DMS 273 (cell line): Measurements from ENCODE around the gene C4orf50.

Source experiments
- DNase-seq: peaks from one replicate; lab custom pipeline; 2025; ENCODE audit not compliant: unreplicated experiment; lab: John Stamatoyannopoulos, UW

C4orf50 gene

DNA sequence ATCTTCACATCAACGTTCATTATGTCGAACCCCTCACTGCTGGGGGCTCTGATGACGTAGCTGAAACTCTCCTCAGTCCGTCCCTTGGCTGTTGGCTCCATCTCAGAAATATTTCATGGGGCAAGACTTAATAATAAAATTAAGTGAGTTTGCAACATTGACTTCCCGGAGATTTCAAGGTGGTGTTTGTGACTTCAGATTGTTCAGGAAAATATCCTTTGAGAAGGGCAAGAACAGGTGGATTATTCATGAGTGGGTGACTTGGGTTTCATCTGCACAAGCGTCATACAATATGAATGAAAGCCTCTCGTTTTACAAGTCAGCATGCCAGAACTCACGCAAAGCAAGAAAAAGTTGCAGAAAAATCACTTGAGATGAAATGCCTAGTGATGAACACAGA, at the start of gene C4orf50:
TSS of gene C4orf50 (minus strand) at position 101 of the 400 bp plus-strand sequence.
- no peak for DNase-seq

DNA sequence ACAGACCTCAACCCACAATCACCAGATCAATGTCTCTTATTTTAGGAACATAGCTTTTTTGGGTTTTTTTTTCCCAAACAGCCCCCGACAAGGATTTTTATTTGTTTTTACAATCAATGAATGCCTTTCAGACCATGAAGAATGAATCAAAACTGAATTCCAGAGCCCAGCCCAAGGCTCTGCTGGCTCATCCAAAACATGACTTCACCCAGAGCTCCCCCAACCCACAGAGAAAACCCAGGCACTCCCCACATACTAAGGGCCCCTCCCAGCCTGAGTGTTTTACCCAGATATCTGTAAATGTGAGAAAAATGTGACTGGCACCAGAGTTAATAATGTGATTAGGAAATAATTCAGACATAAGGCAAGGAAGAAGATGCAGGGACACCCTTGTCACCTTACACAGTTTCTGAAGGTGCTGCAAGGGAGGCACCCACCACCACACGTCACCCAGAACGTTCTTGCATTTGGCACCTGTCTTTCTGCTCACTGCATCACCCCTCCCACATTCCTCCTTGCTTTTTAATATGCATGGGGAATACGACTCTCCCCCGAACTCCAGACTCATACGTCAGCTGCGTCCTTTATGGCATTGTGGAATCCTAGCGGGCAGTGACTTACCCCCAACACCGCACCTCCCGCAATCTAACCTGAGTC, 47.8 kb upstream of the C4orf50 start:
- DNase-seq, result no peak

DNA sequence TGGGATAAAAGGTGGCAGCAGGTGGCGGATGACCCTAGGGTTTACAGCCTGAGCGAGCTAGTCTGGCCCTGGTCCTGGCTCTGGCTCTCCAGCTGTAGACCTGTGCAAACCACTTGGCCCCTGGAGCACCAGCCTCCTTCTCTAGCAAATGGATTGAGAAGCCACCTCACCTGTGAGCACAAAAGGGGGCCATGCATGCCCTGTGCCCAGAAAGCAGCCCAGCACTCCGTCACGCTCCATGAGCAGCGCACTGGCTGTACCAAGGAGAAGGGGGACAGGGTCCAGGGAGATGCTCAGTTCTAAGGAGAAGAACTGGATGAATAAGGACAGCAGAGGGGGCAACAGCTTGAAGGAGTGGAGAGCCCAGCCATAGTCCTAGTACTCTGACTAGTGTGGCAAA, 46.9 kb upstream of the C4orf50 start:
- no peak for DNase-seq

DNA sequence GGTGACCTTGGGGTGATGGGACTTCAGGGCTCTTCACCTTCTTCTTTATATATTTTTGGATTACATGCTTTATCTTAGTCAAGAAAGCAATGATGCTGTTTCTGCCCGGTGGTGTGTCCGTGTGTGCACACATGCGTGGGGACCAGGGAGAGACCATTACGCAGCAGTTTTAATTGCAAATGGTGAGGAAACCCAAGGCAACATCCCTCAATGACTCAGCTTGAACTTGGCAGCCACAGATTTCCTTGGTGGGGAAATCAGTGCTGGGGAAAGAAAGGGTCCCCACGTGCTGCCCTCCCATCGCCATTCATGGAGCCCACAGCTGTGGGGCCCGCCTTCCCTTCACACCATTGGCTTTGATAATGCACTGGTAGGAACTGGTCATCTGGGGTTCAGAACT, 46.2 kb upstream of the C4orf50 start:
- DNase-seq, result no peak

DNA sequence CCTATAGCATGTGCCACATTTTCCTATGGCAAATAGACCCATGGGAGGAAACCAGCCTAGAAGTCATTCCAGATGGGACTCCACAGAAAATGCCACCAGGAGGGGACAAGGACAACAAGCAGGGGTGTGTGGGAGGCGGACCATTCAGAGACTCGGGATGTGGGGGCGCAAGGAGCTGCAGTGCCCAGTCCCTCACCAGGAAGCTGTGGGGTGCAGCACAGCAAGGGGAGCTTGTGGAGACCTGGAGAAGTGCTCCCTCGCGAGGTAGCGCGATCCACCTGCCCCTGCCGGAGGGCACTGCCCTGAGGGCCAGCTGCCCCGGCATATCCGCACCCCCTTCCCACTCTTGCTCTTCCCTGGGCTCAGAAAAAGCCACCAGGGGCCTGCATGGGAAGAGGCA, 45.5 kb upstream of the C4orf50 start:
- DNase-seq, result no peak

DNA sequence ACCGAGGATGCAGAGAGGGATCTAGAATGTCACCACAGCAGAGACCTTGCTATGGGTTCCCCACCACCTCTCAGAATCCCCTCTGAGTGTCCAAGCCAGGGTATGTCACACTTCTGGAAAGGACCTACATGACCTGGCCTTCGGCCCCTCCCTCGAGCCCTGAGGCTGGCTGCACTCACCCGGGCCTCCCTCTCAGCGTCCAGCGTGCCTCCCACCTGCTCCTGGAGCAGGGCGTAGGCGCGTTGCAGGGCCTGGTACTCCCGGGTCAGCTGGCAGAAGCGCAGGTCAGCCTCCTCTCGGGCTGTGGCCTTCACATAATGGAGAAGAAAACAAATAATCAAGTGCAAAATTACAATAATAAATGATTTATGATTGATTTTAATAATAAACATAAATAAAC, 43.9 kb upstream of the C4orf50 start:
- DNase-seq, result no peak

DNA sequence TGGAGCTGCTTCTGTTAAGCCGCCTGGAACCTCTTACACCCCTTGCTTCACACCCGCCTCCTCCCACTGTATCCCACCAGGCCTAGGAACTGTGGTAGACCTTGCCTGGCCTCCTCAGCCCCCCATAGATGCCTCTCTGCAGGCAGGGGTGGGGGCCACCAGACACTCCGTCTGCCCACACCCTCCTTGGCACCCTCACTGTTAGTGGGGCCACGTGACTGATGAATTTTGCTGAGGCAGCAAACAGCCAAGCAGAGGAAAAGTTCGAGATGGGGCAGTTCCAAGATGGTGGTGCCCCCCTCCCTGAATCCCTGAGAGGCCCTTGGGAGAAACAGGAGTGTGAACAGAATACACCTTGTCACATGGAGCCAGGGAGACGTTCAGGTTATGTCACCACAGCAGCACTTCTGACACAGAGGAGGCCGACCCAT, 41.2 kb upstream of the C4orf50 start:
- DNase-seq, result no peak

DNA sequence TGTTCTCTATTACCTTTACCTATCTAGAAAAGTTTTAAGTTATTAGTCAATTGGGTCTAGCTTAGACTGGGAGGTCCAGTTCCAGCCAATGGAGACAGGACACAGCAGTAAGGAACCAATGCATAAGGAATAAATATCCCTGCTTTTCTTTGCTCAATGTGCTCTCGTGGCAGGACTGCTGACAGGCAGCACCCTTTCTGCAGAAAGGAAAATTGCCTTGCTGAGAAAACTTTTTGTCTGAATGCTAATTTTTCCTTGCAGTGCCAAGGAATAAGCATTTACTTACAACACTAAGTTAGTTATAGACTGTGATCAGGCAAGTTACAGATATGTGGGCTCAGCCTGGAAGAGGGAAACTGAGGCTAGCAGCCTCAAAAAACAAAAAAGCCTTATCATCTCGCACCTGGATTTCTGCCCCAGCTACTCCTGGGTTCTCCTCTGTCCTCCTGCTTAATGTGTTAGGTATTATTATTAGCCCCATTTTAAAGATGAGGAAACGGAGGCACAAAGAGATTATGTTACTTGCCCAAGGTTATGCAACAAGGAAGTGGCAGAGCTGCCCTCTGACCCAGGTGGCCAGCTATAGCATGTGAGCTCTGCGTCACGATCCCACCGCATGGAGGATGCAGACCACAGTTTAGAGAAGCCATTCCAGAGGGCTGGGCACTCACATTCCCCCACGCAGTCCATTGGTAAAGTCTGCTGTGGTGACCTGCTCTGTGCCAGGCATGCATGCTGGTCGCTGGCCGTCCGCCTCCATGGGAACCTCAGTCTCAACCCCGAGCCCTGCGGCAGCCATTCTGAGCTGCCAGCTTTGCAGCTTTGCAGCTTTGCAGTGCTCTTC, 40.5 kb upstream of the C4orf50 start:
- peak; percentile 6 for DNase-seq

DNA sequence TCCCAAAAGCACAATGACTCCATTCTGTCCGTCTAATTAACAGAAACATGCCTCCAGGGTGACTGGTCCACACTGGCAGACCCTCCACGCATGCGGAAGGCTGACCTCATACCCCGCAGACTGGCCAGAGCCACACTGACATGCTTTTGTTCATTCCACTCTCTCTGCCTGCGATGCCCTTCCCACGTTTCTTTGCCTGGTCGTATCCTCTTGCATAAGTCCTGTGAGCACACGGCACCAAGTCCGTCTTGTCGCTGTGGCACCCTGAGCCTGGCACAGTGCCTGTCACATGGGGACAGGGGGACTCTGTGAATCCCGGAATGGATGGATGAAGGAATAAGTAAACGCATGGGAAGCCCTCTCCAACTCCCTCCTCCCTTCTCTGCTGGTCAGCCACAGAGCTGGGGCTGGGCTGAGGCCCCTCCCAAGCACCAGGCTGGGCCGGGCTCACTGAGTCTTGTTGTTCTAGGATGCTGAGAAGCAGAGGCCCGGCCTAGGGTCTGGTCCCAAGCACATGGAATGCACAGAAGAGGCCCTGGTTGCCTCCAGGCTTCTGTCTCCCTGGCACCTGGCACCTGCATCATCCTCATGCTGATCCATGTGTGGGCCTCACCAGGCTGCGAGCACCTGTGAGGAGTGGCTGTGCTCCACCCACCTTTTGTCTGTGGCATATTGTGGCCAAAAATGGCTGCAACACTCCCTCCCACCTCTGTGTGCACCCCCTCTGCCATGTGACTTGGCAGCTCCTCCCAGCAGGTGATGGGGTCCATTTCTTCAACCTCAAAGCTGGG, 38.9 kb upstream of the C4orf50 start:
- no peak for DNase-seq

DNA sequence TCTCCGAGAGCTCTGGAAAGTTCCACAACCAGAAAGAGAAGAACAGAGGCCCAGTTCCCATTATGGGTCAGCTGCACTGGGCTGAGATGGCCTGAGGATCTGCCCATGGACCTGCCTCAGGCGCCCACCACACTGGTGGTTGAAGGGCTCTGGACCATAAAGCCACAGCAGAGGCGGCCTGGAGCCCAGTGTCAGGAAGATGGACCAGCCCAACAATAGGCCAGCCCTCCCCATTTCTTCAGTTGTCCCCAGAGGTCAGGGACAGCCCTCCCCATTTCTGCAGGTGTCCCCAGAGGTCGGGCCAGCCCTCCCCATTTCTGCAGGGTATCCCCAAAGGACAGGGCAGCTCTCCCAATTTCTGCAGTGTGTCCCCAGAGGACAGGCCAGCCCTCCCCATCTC, 37.2 kb upstream of the C4orf50 start:
- no peak for DNase-seq

DNA sequence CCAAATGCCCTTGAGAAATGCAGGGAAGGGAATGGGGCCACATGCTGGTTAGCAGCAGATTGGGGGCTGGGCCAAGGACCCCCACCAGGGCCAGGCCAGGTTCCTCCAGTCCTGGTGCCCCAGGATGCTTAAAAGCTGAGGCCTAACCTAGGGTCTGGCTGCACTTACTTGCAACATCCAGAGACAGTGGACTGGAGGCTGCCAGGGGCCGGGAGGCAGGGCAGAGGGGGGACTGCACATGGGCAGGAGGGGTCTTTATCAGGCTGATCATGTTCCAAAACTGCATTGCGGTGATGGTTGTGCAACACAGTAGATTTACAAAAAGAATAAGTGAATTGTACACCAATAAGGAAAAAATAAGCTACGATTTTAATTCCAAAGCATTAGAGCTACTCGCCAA, 36.8 kb upstream of the C4orf50 start:
- DNase-seq, result no peak

DNA sequence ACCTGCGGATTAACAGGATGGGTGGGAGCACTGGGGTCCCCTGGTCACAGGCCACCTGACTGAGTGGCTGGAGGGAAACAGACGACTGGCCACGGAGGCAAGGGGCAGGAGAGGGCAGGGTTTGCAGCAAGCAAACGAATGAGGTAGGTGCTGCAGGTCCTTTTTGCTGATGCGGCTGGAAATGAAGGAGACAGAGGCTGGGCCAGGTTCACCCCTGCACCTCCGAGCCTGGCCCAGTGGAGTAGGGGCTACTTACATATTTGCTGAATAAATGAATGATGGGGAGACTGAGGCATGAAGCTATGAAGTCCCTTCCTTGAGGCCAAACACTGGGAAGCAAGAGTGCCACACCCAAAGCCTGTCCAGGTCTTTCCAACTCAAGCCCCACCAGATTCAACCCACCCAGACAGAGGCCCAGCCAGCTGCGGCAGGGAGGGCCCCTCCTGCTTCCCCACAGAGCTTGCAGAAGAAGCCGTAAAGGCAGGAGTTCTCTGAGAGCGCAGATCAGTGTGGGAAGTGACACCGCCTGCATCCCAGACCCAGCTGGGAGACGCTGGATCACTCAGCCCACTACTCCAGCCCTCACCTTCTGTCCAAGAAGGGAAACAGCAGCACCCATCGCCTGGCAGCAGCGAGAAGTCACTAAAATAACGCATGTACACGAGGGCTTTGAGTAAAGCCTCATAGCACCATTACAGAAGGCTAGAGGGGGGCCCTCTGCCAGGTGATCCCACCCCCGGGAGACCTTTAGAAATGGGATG, 36.1 kb upstream of the C4orf50 start:
- no peak for DNase-seq

DNA sequence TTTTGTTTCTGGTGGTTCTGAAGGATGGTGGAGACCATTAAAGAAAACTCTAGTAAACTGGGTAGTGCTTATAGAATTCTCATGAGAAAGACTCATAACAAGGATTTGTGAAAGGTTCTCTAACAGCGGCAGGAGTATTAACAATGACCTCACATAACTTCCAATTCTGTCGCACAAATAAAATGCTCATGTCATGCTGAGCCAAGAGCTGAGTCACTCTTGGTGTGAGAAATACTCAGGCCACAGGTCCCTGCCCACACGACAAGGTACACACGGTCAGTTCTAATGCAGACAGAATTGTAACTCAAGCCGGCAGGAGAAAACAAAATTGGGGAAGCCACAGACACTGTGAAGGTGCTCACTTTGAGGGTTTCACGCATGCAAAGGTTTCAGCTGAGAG, 34.4 kb upstream of the C4orf50 start:
- no peak for DNase-seq

DNA sequence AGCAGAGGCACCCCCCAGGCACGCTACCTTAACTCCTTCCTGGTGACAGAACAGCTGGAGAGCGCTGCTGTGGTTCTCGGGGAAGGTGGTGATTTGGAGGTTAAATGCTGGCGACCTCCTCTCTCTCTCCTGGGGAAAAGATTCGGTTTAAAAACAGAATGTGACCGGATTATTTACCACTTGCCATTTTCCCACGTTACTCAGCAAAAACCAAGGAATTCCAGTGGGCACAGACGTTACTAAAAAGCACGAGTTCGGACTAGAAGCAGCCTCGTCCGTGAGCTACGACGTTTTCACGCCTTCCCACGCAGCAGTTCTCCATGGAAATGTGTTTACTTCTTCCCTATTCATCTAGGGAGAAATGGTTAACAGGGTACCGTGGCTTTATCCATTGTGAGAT, 32.3 kb upstream of the C4orf50 start:
- DNase-seq, result no peak

DNA sequence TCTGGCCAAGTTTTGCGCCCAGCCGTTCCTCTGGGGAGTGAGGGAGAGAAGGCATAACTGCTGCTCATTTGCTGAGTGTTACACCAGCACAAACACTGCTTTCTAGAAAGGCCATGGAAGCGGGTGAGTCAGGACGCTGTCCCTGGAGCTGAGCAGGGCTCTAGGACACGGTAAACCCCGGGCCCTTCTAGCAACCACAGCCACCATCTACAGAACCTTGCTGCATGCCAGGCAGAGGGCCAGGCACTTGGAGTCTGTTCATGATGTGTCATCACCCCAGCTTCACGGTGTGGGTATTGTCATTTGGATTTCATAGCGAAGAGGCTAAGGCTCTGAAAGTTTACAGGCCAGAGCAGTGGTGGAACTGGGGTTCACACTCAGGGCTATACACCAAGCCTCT, 31.8 kb upstream of the C4orf50 start:
- DNase-seq, result no peak

DNA sequence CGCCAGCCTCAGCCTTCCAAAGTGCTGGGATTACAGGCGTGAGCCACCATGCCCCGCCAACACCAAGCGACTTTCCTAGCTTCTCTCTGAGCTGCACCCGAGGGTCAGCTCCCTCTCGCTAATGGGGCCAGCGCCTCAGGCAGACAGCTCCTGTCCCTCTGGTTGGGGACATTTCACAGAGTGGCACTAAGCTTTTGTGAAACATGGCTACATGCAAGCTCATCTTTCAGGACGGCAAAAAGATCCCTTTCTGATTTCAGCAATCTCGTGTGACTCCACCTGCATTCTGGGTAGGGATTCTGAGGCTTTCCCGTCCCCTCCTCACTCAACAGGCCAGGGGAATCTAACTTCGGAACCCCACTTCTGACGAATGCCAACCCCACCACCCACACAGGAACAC, 31.0 kb upstream of the C4orf50 start:
- DNase-seq, result no peak

DNA sequence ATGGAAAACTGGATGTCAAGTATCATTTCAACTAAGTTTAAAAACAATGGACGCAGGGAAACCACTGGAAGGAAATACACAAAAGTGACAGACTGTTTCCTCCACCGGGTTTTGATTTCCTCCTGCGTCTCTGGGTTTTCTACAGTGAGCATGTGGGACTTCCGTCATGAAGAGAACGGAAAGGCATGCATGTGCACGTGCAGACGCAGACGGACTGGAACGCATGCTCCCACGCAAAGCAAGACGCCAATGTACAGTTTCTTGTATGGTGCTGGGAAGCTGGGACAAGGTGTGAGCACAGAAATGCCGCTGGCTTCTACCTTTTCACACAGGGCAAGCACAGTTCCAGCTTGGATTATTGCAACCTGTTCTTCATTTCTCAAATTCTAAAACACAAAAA, 30.3 kb upstream of the C4orf50 start:
- DNase-seq, result no peak

DNA sequence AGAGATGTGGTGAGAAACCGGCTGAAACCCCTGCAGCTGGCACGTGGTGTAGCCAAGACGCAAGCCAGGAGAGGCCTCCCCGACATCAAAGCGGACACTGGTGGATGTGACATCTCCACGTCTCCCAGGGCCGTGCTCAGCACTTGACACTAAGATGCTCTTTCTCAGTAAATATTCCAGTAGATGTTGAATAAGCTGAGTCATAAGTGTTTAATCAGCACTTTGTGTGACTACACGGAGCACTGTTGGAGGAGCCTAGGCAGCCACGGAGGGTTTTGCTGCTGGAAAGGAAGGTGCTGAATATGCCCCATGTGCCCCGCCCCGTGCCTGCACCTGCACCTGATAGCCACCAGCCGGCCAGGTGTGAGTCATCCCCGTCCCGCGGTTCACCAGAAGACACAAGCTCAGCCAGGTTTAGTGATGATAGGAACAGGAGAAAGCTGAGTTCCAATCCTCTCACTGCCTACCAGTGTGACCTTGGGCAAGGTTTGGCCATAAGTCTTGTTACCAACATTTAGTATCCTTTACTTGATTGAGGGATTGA, 29.0 kb upstream of the C4orf50 start:
- no peak for DNase-seq

DNA sequence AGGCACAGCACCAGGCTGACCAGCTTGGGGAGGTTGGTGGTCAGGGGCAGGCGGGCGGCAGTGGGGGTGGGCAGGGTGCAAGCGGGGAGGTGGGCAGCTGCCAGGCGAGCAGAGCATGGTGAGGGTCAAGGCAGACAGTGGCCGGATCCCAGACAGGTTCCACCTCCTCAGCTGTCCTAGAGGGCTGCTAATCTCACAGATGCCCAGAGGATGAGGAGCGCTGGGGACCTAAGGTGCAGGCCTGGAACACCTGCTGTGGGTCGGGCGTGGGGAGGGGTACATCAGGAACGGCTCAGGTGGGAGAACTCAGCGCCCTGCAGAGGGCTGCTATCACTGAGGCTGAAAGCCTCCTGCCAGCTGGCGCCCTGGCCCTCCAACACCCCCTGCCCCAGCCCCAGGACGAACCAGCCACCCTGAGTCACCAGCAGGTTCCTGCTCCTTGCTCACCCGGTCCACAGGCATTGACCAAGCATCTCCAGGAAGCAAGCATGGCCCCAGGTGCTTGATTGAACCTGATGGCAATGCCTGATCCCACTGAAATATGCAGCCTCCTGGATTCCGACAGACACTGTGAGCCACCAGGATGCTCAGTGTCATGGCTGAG, 28.4 kb upstream of the C4orf50 start:
- no peak for DNase-seq

DNA sequence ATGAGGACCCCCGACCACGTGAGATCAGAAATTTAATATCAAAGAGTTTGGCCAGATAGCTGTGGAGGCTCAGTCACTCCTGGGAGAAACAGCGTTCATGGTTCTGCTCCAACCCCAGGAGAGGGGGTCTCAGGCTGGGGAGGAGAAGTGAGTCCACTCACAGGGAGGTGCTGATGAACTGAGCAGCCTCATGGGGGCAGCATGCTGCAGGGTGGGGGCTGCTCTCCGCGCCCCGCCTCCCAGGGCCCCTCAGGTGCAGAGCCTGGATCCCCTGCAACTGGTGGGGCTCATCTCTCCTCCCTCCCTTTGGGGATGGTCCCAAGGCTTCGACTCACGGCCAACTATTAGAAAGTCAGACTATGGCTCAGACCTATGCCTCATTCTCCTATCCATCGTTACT, 26.6 kb upstream of the C4orf50 start:
- DNase-seq, result peak; percentile 2
